Tongue (tissue), 2 donors: ENCODE measurements around the gene CDK18. TPM values are rescaled to one million over a fixed set of nuclear protein-coding genes. Genes with fewer than 3 reads are reported as not detected.
A peak's percentile ranks its signal among the peaks of the same experiment; 100 is the strongest.
"Not testable (repeated sequence)": the region's sequence is repeated elsewhere in the genome, so short reads cannot be mapped to it uniquely, and the experiment has no call there.

Experiments
- DNase-seq: peaks from one replicate; pipeline ENCODE4 v3.0.0-alpha.2; 2015
- total RNA-seq: library from RNA; depleted of rRNA; stranded (reverse); fragments of >200 nt; gene quantifications from one replicate; pipeline ENCODE4 v1.2.3, GENCODE V29; 2014

The CDK18 gene
- total RNA-seq = 7.7 TPM

DNA sequence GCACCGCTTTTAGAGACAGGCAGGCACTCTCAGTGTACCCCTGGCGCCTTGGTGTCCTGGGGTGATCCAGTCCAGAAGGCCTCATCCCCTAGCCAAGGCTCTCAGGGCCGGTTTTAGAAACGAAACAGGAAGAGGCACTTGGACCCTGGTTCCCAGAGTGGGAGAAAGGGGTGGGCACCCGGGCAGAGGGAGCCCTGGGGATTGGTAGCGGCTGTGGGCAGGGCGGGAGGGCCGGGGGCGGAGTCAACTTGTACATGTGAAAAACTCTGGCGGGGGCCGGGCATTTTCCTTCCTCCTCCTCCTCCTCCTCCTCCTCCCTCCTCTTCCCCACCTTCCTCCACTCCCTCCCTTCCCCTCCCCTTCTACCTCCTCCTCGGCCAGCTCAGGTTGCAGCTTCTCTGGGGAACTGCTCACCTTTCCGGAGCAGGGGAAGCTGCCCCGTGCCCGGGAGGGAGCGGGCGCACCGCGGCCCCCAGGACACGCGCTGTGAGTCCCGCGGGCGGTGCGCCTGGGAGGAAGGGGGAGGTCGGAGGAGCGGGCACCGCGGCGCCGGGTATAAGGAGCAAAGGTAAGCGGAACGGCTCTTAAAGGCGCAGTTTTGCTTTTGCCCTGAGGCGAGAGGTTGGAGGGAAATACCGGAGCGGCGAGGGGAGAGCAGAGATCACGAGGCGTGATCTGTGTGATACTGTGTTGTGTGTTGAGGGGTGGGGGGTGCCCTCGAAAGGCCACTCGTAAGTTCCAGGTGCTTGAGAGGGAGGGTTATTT, at the start of gene CDK18:
Gene CDK18 (plus strand): TSS at position 359 of the 765 bp plus-strand sequence. CDS start 18,499 bp downstream, outside the sequence.
- peak; percentile 67 for DNase-seq

DNA sequence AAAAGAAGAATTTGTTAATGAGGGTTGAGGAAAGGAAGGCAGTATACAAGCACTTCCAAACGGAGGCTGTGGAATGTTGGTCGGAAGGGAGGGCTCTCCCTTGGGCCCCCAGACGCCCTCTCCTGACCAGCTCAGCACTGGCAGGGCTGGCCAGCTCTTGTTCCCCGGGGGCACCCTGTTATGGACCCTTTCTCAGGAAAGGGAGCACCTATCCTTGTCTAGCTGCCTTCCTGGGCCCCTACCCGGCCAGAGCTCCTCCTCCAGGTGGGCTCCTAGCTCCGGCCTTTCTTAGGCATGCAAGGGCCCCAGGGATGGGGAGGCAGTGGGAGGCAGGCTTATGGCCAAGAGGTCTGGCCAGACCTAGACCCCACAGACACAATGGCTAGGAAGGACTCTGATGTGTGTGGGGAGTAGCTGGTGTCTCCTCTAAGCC, 49.5 kb upstream of the CDK18 start:
- DNase-seq = no peak

DNA sequence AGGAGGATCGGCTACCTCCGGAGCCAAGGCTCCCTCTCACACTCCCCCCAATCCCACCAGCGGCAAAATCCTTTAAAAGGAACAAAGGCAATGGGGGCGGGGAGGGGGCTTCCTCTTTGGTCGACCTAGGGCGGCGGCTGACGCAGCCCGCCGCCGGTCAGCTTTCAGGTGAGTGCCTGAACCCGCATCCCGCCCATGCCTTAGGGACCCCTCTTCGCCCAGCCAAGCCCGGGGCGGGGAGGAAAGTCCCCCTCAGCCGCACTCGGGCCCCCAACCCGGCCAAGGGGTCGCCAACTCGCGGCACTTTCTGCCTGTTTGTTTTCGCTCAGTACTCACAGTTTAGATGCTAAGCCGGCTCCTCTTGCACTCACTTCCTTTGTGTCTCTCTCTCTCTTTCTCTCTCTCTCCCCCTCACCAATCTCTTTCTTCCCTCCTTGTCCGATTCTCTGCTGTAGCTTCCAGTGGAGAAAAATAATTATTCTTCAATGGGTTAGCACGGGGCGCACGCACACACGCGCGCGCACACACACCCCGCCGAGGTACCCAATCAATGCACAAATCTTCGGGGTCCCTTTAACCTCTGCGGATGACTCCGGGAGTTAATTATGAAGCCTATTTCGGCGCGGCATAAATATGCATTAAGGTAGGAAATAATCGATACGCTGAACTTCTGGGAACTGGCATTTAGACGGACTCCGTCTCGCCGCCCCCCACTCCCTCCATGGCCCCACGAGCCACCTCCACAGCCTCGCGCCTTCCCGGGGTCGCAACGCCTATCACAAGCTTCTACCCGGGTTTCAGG, 48.7 kb upstream of the CDK18 start, which contains the start of gene BLACAT1:
Gene BLACAT1 (minus strand): TSS at position 465 of the 802 bp plus-strand sequence.
- DNase-seq = no peak

DNA sequence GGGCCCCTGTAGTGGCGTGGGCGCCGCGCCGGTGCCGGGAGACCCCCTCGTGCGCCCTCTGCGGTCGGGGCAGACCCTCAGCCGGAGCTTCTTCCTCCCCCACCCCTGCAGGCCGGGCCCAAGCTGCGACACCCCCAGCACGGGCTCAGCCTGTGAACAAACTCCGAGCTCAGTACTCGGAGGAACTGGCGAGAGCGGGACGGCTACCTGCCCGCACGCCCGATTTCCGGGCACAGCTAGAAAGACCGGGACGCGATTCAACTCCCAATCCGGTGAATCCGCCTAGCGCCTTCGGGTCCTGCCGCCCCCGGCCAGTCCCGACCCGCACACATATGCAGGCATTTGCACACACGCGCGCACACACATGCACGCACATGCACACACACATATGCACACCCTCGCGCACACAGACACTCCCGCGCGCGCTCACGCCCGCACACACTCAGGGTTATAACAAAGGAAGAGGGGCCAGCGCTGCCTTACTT, 48.0 kb upstream of the CDK18 start:
- no peak for DNase-seq

DNA sequence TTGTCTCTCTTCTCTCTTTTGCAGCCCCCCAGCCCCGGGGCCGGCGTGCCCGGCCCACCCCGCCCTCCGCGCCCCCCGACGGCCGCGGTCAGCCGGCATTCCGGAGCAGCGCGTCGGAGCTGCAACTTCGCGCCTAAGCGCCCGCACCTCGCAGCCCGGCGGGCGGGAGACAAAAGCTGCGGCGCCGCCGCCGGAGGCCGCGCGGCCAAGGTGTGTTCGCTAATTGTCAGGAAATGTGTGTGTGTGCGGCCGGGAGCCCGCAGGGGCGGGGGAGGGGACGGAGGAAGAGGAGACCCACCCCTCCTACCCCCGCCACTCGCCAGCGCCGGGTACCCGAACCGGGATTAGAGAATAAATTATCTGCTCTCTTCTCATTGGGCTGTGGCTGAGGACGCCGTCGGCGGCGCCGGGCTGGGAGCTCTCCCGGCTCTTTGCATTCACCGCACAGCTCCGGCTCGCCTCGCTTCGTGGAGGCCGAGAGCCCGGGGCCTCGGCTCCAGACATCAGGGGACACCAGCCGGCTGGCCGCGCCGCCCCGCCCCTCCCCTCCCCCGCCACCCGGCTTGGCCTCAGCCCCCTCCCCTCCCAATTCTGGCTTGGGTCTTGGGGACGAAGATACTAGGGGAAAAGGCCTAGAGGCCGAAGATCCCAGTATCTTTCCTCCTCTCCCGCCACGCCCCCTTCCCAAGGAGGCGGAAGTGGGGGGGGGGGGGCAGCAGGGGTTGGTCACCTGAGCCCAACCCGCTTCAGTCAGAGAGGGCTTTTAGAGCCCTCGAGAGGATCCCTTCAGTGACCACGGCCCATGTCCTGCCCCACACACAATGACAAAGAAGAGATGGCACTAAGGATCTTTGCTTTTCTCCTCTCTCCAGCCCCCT, 47.4 kb upstream of the CDK18 start:
- no peak for DNase-seq

DNA sequence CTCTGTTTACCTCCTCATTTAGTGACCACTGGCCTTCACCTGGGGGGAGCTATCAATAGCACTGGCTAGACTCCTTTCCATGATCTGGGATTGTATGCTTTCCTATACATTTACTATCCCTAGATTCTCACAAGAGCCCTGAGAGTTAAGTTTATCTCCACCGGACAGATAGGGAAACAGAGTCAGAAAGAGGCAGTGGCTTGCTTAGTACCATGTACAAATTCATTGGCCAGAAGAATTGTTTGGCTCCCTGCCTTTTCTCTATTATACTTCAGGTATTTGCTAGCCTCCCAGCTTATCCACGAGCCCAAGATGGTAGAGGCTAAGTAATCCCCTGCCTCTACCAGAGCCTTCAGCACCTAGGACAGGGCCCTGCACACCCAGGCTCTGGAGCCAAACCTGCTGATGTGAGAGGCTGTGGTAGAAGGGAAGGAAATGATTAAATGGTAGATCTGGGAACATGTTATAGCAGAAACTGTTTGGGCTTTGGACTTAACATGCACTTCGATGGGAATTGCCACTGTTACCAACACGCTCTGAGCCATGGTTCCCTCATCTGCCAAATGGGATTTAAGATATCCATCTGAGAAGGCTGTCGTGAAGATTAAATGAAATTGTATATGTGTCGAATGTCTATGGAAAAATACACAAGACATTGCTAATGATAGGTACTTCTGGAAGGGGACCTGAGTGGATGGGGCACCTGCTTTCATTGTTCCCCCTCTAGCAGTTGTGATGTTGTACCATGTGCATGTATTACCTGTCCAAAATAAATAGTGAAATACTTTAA, 45.5 kb upstream of the CDK18 start:
- DNase-seq = peak; percentile 82

DNA sequence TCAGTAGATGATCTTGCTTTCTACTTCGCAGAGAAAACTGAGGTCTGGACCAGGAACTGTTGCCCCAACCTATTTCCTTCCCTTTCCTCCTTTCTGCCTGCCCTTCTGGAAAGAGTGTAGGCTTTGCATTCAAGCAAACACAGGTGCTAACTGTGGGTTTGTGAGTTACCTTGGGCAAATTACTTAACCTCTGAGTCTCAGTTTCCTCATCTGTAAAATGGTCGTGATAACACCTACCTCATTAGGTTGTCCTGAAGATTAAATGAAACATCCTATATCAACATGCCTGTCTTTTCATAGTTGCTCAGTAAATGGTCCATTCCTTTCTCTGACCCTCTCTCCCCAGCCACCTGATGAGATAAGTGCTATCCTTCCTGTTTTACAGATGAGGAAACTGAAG, 39.1 kb upstream of the CDK18 start:
- DNase-seq = no peak

DNA sequence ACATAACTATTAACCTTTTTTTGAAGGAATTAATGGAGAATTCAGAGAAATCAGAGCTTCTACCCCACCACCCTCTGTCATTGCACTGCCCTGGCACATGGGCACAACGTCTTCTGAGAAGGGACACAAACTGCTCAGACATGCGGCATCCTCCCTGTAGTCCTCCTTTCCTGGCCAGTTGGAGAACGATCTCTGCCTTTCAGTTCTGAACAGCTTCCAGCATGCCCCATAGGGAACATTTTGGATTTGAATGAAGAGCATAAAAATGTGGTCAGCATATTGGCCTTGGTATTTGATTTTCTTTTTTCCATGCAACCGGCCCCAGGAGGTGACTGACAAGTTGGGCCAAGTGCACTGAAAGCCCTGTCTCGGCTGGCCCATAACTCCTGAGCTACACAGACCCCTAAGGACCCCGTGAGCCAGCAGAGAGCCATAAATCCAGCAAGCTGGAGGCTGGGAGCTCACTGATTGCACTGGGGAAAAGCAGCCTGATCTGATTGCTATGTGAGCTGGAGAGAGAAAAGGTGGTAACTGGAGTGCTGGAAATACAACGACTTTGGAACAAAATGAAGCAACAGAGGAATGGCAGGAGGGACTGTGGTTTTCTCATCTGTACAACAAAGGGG, 37.8 kb upstream of the CDK18 start:
- DNase-seq = no peak

DNA sequence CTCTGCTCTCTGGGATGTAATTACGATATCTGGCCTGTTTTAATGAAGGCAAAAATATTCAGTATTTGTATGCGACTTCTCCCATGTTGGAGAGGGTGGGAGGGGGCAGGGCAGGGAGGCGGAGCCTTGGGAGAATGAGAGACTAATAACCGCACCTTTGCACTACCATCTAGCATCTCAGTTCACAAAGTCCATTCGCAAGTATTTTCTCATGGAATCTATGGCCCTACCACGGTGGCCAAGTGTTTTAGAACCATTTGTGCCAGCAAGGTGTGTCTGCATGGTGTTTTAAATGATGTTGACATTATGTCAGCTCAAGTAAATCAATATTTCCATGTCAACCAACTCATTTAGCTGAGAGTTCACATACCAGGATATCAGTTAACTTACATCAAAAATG, 34.3 kb upstream of the CDK18 start:
- DNase-seq = no peak

DNA sequence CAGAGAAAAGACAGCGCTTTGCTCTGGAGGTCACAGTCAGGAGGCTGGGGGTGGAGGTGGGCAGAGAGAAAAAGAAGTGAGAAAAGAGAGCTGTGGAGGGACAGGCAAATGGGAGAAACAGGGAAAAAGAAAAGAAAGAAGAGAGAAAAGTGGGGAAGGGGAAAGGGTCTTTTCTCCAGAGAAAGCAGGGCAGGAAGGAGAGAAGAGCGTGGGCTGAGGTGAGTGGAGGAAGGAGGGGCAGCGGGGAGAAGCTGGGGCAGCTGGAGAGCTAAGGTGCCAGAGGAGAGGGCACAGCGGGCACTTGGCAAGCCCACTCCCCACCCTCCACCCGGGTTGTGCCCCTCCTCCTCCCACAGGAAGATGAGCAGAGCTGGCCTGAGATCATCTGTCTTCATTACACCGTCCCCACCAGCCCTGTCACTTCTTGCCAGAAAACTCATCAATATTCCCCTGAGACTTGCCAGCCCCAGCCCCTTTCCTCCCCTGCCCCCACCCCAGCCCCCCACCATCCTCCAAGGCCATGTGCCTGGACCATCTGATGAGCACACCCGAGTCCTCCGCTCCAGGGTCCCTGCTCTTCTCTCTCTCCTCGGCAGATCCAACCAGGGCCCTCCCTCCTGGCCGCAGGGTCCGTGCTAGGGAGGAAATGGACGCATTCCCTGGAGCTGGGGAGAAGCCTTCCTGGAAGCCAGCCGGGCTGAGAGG, 31.6 kb upstream of the CDK18 start:
- no peak for DNase-seq

DNA sequence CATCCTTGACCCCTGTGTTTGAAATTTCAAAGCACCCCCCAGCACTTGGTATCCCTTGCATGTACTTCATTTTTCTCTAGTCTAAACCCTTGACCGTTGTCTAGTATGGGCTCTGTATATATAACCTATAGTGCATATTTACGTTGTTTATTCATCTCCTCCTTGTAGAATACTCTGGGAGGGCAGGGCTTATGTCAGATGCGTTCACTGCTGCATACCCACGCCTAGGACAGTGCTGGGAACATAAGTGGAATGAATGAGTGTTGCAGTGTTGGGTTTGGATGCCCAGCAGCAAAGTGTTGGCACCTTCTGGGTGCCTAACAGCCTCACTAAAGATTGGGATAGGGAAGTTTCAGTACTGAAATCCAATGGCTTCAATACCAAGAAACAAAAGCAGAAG, 31.0 kb upstream of the CDK18 start:
- no peak for DNase-seq

DNA sequence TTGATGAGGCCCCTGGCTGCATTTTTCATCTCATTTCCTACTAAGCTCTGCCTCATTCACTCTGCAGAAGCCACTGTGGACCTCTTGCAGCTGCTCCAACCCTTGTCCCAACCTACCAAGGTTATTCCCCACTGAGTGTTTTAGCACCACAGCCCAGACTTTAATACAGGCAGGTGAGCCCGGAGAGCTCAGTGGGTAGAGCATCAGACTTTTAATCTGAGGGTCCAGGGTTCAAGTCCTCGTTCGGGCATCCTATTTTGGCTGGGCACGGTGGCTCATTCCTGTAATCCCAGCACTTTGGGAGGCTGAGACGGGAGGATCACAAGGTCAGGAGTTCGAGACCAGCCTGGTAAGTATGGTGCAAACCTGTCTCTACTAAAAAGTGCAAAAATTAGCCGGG, 30.5 kb upstream of the CDK18 start:
- no peak for DNase-seq

DNA sequence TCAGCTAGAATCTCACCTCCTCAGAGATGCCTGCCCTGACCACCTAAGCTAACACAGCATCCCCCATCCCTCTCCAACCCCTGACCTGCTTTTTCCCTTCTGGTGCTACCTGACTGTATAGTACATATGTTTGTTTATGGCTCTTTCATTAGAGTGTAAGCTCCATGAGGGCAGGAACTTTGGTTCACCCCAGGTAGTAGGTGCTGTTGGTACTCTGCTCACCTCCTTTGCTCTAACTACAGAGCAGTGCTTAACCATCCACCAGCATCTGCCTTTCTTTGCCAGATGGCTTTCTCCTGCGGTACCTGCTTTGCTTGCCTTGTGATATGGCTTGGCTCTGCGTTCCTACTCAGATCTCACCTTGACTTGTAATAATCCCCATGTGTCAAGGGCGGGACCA, 29.9 kb upstream of the CDK18 start:
- DNase-seq = no peak

DNA sequence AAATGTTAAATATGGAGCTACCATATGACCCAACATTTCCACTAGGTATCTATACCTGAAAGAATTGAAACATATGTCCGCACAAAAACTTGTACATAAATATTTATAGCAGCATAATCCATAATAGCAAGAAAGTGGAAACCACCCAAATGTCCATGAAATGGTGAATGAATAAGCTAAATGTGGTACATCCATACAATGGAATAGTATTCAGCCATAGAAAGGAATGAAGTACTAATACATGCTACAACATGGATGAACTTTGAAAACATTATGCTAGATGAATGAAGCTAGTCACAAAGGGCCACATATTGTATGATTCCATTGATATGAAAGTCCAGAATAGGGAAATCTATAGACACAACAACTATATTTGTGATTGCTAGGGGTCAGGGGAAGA, 28.6 kb upstream of the CDK18 start:
- DNase-seq = no peak

DNA sequence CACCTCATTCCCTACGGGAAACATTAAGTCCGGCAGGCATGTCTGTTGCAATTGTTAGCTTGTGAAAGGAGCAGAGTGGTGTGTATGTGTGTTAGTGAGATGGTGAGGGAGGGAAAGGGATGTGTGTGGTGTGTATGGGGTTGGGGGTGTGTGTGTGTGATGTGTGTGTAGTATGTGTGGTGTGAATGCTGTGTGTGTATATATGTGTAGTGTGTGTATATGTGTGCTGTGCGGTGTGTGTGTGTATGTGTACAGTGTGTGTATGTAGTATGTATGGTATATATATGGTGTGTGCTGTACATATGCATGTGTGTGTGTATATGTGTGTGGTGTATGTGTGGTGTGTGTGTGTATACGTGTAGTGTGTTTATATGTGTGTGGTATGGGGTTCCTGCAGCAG, 27.8 kb upstream of the CDK18 start:
- no peak for DNase-seq

DNA sequence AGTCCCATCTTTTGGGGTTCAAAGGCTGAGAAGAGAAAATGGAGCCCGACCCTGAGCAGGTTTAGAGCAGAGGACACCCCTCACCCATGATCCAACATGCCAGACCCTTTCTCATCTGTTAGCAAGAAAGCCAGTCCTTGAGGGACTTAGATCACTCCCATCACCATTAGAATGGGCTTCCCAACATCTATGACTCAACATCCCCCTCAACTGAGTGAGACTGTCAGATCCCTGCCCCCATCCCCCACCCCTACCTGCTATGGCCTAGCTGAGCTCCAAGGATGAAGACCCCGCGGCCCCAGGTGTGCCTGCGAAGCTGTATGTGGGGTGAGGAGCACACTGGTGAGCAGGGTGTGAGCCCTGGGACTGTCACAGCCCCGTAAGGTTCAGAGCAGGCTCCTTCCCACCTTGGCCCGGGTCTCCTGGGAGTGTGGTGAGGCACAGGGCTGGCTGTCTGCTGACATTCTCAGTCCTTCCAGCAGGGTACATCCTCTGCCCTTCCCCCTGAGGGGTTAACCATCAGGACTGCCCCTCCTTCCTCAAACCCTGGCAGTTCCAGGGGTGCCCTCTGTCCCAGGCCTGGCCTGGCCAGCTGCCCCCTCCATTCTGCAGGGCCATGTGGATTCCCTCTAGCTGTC, 27.2 kb upstream of the CDK18 start:
- DNase-seq = no peak

DNA sequence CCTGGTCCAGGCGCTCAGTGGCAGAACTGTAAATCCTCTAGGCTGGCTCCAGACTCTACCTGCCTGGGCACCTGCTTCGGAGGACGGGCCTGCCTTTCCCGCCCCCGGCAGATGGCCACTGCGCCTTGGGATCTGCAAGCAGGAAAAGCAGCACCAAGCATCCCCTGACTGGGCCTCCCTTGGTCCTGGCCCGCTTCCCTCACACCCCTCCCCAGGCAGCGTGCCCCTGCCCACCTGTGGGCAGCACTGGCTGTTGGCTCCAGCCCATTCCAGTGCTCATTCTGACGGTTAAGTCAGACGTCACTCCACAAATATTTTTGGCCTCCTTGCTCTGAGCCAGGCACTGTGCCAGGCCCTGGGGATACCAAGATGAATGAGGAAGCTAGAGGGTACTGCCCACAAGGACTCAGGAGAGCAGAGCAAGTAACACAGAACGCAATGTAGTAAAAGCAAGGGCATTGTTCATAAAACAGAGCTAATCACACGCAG, 26.7 kb upstream of the CDK18 start:
- peak; percentile 85 for DNase-seq

DNA sequence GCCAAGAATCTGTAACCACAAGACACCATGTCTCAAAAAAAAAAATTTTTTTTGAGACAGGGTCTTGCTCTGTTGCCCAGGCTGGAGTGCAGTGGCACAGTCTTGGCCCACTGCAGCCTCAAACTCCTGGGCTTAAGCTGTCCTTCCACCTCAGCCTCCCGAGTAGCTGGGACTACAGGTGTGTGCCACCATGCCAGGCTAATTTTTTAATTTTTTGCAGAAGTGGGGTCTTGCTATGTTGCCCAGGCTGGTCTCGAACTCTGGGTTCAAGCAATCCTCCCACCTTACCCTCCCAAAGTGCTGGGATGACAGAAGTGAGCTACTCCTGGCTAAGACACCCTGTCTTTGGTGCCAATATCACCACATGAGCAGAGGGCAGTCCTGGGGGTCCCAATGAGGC, 25.5 kb upstream of the CDK18 start:
- not testable (repeated sequence) for DNase-seq

DNA sequence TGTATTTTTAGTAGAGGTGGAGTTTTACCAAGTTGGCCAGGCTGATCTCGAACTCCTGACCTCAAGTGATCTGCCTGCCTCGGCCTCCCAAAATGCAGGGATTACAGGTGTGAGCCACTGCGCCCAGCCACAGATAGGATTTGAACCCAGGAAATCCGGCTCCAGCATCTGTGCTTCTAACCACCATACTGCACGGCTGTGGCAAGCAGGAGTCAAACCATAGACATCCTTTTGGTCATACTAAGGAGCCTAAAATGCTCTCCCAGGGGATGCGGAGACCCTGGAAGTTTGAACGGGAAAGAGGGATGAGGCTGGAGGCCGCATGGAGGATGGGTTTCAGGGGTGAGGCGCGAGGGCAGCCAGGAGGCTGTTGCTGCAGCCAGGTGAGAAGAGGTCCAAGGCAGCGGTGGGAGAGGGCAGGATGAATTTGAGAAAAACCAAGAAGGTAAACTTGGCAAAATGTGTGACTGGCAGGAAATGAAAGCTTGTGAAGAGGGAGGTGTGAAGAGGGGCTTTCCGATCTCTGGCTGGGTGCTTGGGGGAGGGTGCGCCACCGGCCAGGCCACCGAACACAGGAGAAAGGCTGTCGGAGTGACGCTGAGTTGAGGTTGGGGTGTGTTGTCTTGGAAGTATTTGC, 24.0 kb upstream of the CDK18 start:
- DNase-seq = no peak
